Body of pancreas (tissue), 4 donors: ENCODE measurements around the gene CDK5RAP2.

Experiments
- CTCF ChIP-seq, 7 experiments: fragments of 450-650 bp in 4 of 7; fragments of 200-600 bp in 3 of 7; sonication (generic) in 3 of 7; IDR thresholded peaks; one replicate each; pipeline ENCODE4 v1.5.1; 2016 to 2019; ENCODE audit warnings: antibody characterized with exemption in 7 of 7
- POLR2A ChIP-seq, 3 donors: fragments of 450-650 bp; IDR thresholded peaks; one replicate each; pipeline ENCODE4 v1.6.1; 2016; ENCODE audit warnings: antibody characterized with exemption in 3 of 3, mild to moderate bottlenecking in 2 of 3

GRCh38 chr9:120522558-120522957 lies 57.4 kb downstream of the CDK5RAP2 start:
- no peak for TF ChIP-seq CTCF (IDR thresholded peaks at IDR 0.05)
- TF ChIP-seq POLR2A (IDR thresholded peaks at IDR 0.05) = no peak
